GM23248 (cell line): ENCODE measurements around the gene CWH43.

Experiments used
- EZH2 ChIP-seq: fragments of 200-600 bp; sonication (generic); IDR thresholded peaks from 2 replicates; pipeline ENCODE4 v1.6.1; 2018; ENCODE audit warnings: antibody characterized with exemption, mild to moderate bottlenecking; ENCODE audit not compliant: insufficient read depth, poor library complexity, severe bottlenecking
- EZH2phosphoT487 ChIP-seq: fragments of 200-600 bp; sonication (generic); IDR thresholded peaks from 2 replicates; pipeline ENCODE4 v1.6.1; 2018; ENCODE audit warnings: antibody characterized with exemption, moderate library complexity, mild to moderate bottlenecking, low read depth; ENCODE audit not compliant: insufficient read depth

DNA sequence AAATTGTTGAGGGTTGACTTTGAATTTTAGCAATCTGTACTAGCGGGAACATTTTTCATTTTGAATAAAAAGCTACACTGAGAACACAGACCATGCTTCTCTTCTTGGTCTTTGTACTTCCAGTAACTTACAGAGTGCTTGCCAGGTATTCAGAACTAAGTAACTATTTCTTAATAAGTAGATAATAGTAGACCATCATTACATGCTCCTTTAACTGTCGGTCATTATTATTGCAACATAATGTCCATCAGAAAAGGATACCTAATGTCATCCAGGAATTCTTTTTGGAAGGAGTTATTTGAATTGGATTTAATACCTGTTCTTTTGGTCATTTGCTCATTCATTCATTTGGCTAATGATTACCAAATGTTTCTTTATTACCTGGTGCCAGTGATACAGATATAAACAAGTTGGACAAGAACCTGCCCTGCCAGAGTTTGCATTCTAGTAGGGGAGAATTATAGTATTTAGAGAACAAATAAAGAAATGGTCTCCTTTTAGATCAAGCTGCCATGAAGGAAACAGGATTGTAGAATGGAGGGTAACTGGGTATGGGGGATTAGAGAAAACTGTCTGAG, 32.7 kb downstream of the CWH43 start:
- TF ChIP-seq EZH2 (no peak), EZH2phosphoT487 (no peak)
